ENCODE results near the gene TFR2.

GRCh38 chr7:100573691-100574361 lies 67.5 kb downstream of the TFR2 start, which contains the start of gene SAP25:
- TF ChIP-seq CTCF (IDR thresholded peaks at IDR 0.05) (no peak), POLR2A (IDR thresholded peaks at IDR 0.05) (no peak)
